T-cell (primary cell): ENCODE measurements around the gene CLPX. TPM values are rescaled to one million over a fixed set of nuclear protein-coding genes. Genes with fewer than 3 reads are reported as not detected.
"Not testable (repeated sequence)": the region's sequence is repeated elsewhere in the genome, so short reads cannot be mapped to it uniquely, and the experiment has no call there.

Experiments
- ATAC-seq, 4 experiments: fragments of 200-7000 bp in 3 of 4; fragments of 150-1000 bp in 1 of 4; cut with Tn5 transposase; replicated peaks in 1 of 4; 1 replicate in 3 of 4; 2 replicates in 1 of 4; pipeline ENCODE4 v1.10.0; 2021; ENCODE audit warnings: moderate library complexity in 3 of 4, mild to moderate bottlenecking in 2 of 4, moderate number of reproducible peaks in 1 of 4
- CTCF ChIA-PET, 2 donors: fragments of 300-600 bp; sonication (Branson Sonifier 250); formaldehyde crosslinking; loops; one replicate each; lab custom pipeline; 2022; ENCODE audit warnings: antibody characterized with exemption in 2 of 2; lab: Charles Lee
- POLR2A ChIA-PET, 2 donors: fragments of 300-600 bp; sonication (Branson Sonifier 250); formaldehyde crosslinking; loops; one replicate each; lab custom pipeline; 2022; ENCODE audit warnings: antibody characterized with exemption in 2 of 2; lab: Charles Lee
- DNase-seq, 35 experiments: peaks; one replicate each; pipeline versions ENCODE4 v3.0.0 to v3.0.0-alpha.2; 2013 to 2023
- H3K27ac ChIP-seq: one replicate; pipeline ENCODE4 v1.5.1; 2013; ENCODE audit warnings: low read length
- H3K27me3 ChIP-seq, 2 experiments: replicated peaks in 1 of 2; 1 replicate in 1 of 2; 2 replicates in 1 of 2; pipeline versions ENCODE4 v1.6.1 to v1.7.0; 2013; ENCODE audit warnings: low read length in 1 of 2, mixed read lengths in 1 of 2; ENCODE audit not compliant: control insufficient read depth in 2 of 2, insufficient read depth in 2 of 2; ENCODE audit errors: extremely low read depth in 1 of 2
- H3K36me3 ChIP-seq, 2 donors: 1 replicate in 1 of 2; 2 replicates in 1 of 2; pipeline versions ENCODE4 v1.6.1 to v1.7.0; 2013; ENCODE audit warnings: low read length in 1 of 2; ENCODE audit not compliant: control insufficient read depth in 2 of 2, insufficient read depth in 1 of 2; ENCODE audit errors: extremely low read depth in 1 of 2
- H3K4me1 ChIP-seq, 2 experiments: 1 replicate in 1 of 2; 2 replicates in 1 of 2; pipeline versions ENCODE4 v1.6.1 to v1.7.0; 2013; ENCODE audit warnings: low read length in 2 of 2, mixed read lengths in 1 of 2; ENCODE audit not compliant: insufficient read depth in 2 of 2, control insufficient read depth in 1 of 2; ENCODE audit errors: extremely low read depth in 1 of 2
- H3K4me3 ChIP-seq, 2 donors: 1 replicate in 1 of 2; 2 replicates in 1 of 2; pipeline versions ENCODE4 v1.5.1 to v1.7.0; 2013; ENCODE audit warnings: mild to moderate bottlenecking in 2 of 2, low read length in 1 of 2, moderate library complexity in 1 of 2; ENCODE audit not compliant: control insufficient read depth in 1 of 2; ENCODE audit errors: extremely low read depth in 1 of 2
- H3K9me3 ChIP-seq: 2 replicates; pipeline ENCODE4 v1.7.0; 2013
- H3K27ac Mint-ChIP-seq, 2 donors: one replicate each; pipeline ENCODE4 v1.8.0; 2020 to 2021; ENCODE audit warnings: mild to moderate bottlenecking in 2 of 2, mixed read lengths in 2 of 2
- H3K27me3 Mint-ChIP-seq, 2 donors: one replicate each; pipeline ENCODE4 v1.8.0; 2021 to 2022; ENCODE audit warnings: mixed read lengths in 2 of 2
- H3K36me3 Mint-ChIP-seq: one replicate; pipeline ENCODE4 v1.8.0; 2021; ENCODE audit warnings: mixed read lengths
- H3K4me1 Mint-ChIP-seq, 3 donors: one replicate each; pipeline ENCODE4 v1.8.0; 2020 to 2022; ENCODE audit warnings: mixed read lengths in 3 of 3, mild to moderate bottlenecking in 1 of 3
- H3K4me3 Mint-ChIP-seq, 3 donors: one replicate each; pipeline ENCODE4 v1.8.0; 2020 to 2022; ENCODE audit warnings: mild to moderate bottlenecking in 3 of 3, mixed read lengths in 3 of 3, moderate library complexity in 3 of 3
- H3K9me3 Mint-ChIP-seq, 3 donors: one replicate each; pipeline ENCODE4 v1.8.0; 2020 to 2022; ENCODE audit warnings: mixed read lengths in 3 of 3
- WGBS: methylation state at CpG from one replicate; pipeline ENCODE4 v1.1.5; 2013; ENCODE audit warnings: missing lambda C conversion rate; ENCODE audit not compliant: insufficient coverage; 5-methylcytosine and 5-hydroxymethylcytosine counted together
- total RNA-seq, 35 experiments: library from RNA in 6 of 35; stranded (reverse) in 6 of 35; fragments of 120-200 nt in 1 of 35; gene quantifications; one replicate each; pipeline versions ENCODE4 v1.2.1 to v1.2.4 and lab custom pipeline; 2013 to 2026

The CLPX gene
- total RNA-seq, 5 donors from 2014 or later (not counting 1 experiment from before 2014, with no cell fraction given): 32.6 to 54.4 (median 51.1) TPM

GRCh38 chr15:65100442-65100841 is 84.7 kb downstream of the CLPX start:
- H3K4me1 ChIP-seq: peaks cover 0 to 2% of the 10 kb centered on the region in 2 experiments
- H3K27ac Mint-ChIP-seq: no peak overlapping the region
- no peaks in the 10 kb centered on the region for H3K9me3 ChIP-seq
- H3K4me3 Mint-ChIP-seq: no peak overlapping the region
- DNase-seq (no peak), ATAC-seq (no peak)
- H3K27ac ChIP-seq: no peak overlapping the region
- no peak overlapping the region for H3K4me3 ChIP-seq
- H3K36me3 ChIP-seq: peaks cover 0 to 51% of the 10 kb centered on the region in 2 donors
- H3K27me3 ChIP-seq: no peaks in the 10 kb centered on the region
- no CpG with 5 or more reads among the region's 7 CpGs for WGBS
- ChIA-PET POLR2A (no interaction called here), CTCF (no interaction called here)
- no peaks in the 10 kb centered on the region for H3K9me3 Mint-ChIP-seq
- H3K27me3 Mint-ChIP-seq: no peaks in the 10 kb centered on the region
- H3K36me3 Mint-ChIP-seq: peaks cover 43% of the 10 kb centered on the region
- peaks cover 4% of the 10 kb centered on the region in 3 donors for H3K4me1 Mint-ChIP-seq

GRCh38 chr15:65099801-65100200 is 85.3 kb downstream of the CLPX start:
- CTCF ChIA-PET: interaction anchor here in 1 of 2 donors (0.7 kb wide), 1 partner anchor 52 kb away, joined by 3 read pairs; no protein-coding TSS in a partner anchor
- H3K36me3 Mint-ChIP-seq: peaks cover 41% of the 10 kb centered on the region

GRCh38 chr15:65099336-65099735 is 85.8 kb downstream of the CLPX start:
- Histone ChIP-seq H3K36me3 (peaks cover 0 to 45% of the 10 kb centered on the region in 2 donors), H3K9me3 (no peaks in the 10 kb centered on the region), H3K27ac (no peak overlapping the region), H3K27me3 (no peaks in the 10 kb centered on the region), H3K4me3 (no peak overlapping the region), H3K4me1 (peaks cover 0 to 2% of the 10 kb centered on the region in 2 experiments)
- no peak overlapping the region for H3K4me3 Mint-ChIP-seq
- peaks cover 4% of the 10 kb centered on the region in 3 donors for H3K4me1 Mint-ChIP-seq
- H3K27me3 Mint-ChIP-seq: no peaks in the 10 kb centered on the region
- H3K9me3 Mint-ChIP-seq: no peaks in the 10 kb centered on the region
- no peak for DNase-seq
- POLR2A ChIA-PET: no interaction called here
- ATAC-seq: no peak
- peaks cover 41% of the 10 kb centered on the region for H3K36me3 Mint-ChIP-seq
- CTCF ChIA-PET: interaction anchor here in 1 of 2 donors (0.7 kb wide), 1 partner anchor 51 kb away, joined by 3 read pairs; no protein-coding TSS in a partner anchor
- H3K27ac Mint-ChIP-seq: no peak overlapping the region
- WGBS: 100% methylated on average over 4 of the region's 5 CpGs

More at GRCh38 chr15:65099801-65100200, 85.3 kb downstream of the CLPX start:
- H3K9me3 ChIP-seq, DNase-seq, H3K27me3 ChIP-seq, H3K27ac Mint-ChIP-seq, ATAC-seq, H3K4me1 ChIP-seq, H3K27me3 Mint-ChIP-seq, POLR2A ChIA-PET, H3K9me3 Mint-ChIP-seq, H3K4me3 Mint-ChIP-seq, H3K4me1 Mint-ChIP-seq, H3K27ac ChIP-seq, H3K4me3 ChIP-seq: not testable (repeated sequence)
- peaks cover 0 to 45% of the 10 kb centered on the region in 2 donors for H3K36me3 ChIP-seq
- WGBS: 90% methylated on average over 6 of the region's 10 CpGs

Other genes with a start within 250 kb of the CLPX start
- gene SPG21, start 195.4 kb downstream of the CLPX start, total RNA-seq: 10 to 100 TPM; 40.1 to 58.4 (median 49.0) TPM
- gene MTFMT, start 155.7 kb downstream of the CLPX start, total RNA-seq: 10 to 100 TPM; 10.3 to 22.0 (median 19.2) TPM
- not detected for gene SLC51B, start 140.0 kb downstream of the CLPX start, total RNA-seq
- under 1 TPM in 2 of 5 donors, not detected in 3; 0.09 to 0.18 TPM for gene RASL12, start 117.4 kb downstream of the CLPX start, total RNA-seq
- not detected for gene KBTBD13, start 108.6 kb downstream of the CLPX start, total RNA-seq
- gene UBAP1L, start 70.1 kb downstream of the CLPX start, total RNA-seq: 10 to 100 TPM; 12.5 to 15.1 (median 13.2) TPM
- gene PDCD7, start 51.5 kb downstream of the CLPX start, total RNA-seq: 10 to 100 TPM; 33.2 to 43.6 (median 36.7) TPM
- under 1 TPM; 0.16 to 0.67 (median 0.36) TPM for gene CILP, start 26.1 kb upstream of the CLPX start, total RNA-seq
- 10 to 100 TPM; 16.2 to 23.3 (median 18.5) TPM for gene PARP16, start 101.5 kb upstream of the CLPX start, total RNA-seq
- gene RNU5A-1, start 110.7 kb upstream of the CLPX start, total RNA-seq: not detected
- gene RNU5B-1, start 119.3 kb upstream of the CLPX start, total RNA-seq: 10 to 100 TPM in 3 of 5 donors, not detected in 2; 27.0 to 34.4 (median 32.6) TPM
- gene IGDCC3, start 192.7 kb upstream of the CLPX start, total RNA-seq: under 1 TPM in 1 of 5 donors, not detected in 4; 0.06 TPM
- under 1 TPM in 4 of 5 donors, not detected in 1; 0.13 to 0.32 (median 0.15) TPM for gene IGDCC4, start 237.6 kb upstream of the CLPX start, total RNA-seq